ENCODE data around the gene PAX3. TPM values are rescaled to one million over a fixed set of nuclear protein-coding genes. Genes with fewer than 3 reads are reported as not detected.

Gene PAX3
- total RNA-seq, 2 donors from 2014 or later, result not detected

GRCh38 chr2:222301053-222301795 lies 2.4 kb upstream of the PAX3 start:
- ATAC-seq (no peak), DNase-seq (no peak)
- intact Hi-C loops (cut with DNase I, micrococcal nuclease), result no loop called here

- intact Hi-C loops (cut with DNase I, micrococcal nuclease), result no loop called here
- DNase-seq, result no peak
- no peak for ATAC-seq
Observed at GRCh38 chr2:222300726-222301052, 1.9 kb upstream of the PAX3 start.

DNA sequence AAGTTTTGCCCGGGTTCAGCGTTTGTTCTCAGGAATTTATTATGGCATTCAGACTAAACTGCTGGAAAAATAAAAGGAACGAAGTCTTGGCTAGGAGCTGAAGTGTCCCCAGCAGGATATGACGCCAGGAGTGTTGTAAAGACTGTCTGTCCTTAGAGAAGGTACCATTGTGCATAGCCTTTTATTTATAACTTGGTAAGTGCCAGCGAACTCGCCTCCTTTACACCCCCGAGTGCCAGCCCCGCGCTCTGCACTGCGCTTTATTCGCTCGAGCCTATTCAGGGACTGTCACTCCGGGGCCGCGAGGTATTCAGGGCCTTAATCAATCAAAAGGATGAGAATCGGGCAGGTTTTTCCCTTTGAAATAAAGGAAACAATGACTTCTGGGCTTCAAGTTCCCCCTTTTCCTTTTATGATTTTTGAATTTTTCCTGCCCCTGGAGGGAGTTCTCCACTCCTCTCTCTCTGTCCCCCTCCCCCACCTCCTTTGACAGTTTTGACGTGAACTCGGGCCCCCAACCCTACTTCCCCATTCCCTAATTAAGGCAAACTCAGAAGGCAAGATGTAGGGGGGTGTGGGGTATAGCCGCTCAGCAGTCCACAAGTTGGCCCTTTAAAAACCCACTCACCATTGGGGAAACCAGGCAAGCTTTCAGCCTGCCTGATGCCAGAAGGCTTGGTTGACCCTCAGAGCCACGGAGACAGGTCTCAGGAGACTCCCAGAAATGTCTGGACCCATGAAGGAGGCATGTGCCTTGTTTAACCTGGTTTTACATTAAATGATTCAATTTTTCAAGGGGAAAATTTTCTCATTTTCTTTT lies 1.3 kb upstream of the PAX3 start:
- intact Hi-C loops (cut with DNase I, micrococcal nuclease), result no loop called here
- DNase-seq, result no peak
- no peak for ATAC-seq

- no peak for ATAC-seq
- intact Hi-C loops (cut with DNase I, micrococcal nuclease), result no loop called here
- no peak for DNase-seq
Observed at GRCh38 chr2:222298001-222298310, 842 bp downstream of the PAX3 start.

GRCh38 chr2:222297600-222297935 lies 1.2 kb downstream of the PAX3 start:
- no peak for ATAC-seq
- intact Hi-C loops (cut with DNase I, micrococcal nuclease), result no loop called here
- no peak for DNase-seq

- no peak for DNase-seq
- ATAC-seq, result no peak
- intact Hi-C loops (cut with DNase I, micrococcal nuclease), result no loop called here
Observed at GRCh38 chr2:222296911-222297599, 1.7 kb downstream of the PAX3 start.

DNA sequence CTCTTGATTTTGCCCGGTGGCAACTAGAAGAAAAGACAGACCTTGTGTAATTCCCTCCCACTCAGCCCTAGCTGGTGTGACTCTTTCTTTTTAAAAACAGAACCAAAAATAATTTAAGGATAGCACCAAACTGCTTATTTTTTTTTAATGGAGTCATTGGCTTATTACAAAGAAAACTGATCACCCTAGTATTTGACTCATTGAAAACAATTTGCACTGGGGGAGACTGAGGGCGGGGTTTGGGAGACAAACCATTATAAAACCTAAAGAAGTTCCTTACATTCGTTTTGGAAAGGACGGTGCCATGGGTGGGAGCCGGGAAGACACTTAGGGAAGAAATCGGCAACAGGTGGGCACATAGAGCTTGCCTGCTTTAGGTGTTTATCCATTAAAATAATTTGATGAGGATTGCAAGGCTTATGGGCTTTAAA lies 2.5 kb downstream of the PAX3 start:
- no peak for DNase-seq
- ATAC-seq, result no peak
- intact Hi-C loops (cut with DNase I, micrococcal nuclease), result no loop called here

- intact Hi-C loops (cut with DNase I, micrococcal nuclease), result no loop called here
- no peak for ATAC-seq
- no peak for DNase-seq
Observed at GRCh38 chr2:222295368-222296062, 3.3 kb downstream of the PAX3 start.

GRCh38 chr2:222294996-222295367 lies 3.8 kb downstream of the PAX3 start:
- DNase-seq (no peak), ATAC-seq (no peak)
- intact Hi-C loops (cut with DNase I, micrococcal nuclease), result no loop called here

- ATAC-seq (no peak), DNase-seq (no peak)
- intact Hi-C loops (cut with DNase I, micrococcal nuclease), result no loop called here
Observed at GRCh38 chr2:222293660-222294630, 4.9 kb downstream of the PAX3 start.

DNA sequence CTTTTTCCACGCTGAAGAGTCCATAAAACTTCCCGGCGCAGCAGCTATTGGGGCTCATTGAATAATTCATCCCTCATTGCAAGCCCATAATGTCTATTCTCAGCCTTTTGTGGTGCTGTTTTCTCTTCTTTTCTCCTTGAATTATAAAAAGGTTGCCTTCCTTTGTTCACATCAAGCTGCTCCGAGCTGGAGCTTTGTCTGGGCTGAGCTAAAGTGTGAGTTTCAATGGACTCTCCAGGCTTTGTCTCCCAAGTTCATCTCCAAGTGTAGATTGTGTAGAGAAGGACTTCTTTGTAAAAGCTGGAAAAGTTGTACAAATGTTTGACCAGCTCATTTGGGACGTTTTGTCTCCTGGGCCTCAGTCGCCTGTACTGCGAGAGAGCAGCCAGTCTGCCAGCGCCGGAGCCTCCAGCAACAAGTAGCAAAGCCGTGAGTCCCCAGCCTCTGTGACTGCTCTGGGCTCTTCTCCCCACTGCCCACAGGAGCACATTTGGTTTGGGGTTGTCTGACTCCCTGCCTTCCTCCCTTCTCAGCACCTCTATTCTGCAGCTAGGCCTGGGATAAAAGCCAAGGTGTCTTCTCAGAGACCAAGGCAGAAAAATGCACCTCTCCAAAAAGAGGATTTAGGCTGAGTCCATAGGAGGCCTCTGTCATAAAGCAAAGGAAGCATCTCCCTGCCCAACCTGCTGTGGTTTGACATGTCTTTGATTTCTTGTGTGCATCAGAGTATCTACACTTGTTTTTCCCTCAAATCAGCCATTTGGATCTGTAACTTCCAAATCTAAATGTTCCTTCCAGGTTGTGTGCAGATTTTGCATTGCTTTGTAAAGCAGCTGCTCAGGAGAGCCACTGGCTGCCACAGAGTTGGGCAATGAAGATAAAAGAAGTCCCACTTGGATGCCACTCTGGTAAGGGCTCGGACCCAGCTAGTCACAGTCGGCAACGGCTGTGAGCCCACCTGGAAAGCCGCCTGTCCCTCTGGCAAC lies 6.4 kb downstream of the PAX3 start:
- DNase-seq (no peak), ATAC-seq (no peak)
- intact Hi-C loops (cut with DNase I, micrococcal nuclease), result no loop called here

GRCh38 chr2:222291485-222291841 lies 7.3 kb downstream of the PAX3 start:
- intact Hi-C loops (cut with DNase I, micrococcal nuclease), result no loop called here
- ATAC-seq (no peak), DNase-seq (no peak)

DNA sequence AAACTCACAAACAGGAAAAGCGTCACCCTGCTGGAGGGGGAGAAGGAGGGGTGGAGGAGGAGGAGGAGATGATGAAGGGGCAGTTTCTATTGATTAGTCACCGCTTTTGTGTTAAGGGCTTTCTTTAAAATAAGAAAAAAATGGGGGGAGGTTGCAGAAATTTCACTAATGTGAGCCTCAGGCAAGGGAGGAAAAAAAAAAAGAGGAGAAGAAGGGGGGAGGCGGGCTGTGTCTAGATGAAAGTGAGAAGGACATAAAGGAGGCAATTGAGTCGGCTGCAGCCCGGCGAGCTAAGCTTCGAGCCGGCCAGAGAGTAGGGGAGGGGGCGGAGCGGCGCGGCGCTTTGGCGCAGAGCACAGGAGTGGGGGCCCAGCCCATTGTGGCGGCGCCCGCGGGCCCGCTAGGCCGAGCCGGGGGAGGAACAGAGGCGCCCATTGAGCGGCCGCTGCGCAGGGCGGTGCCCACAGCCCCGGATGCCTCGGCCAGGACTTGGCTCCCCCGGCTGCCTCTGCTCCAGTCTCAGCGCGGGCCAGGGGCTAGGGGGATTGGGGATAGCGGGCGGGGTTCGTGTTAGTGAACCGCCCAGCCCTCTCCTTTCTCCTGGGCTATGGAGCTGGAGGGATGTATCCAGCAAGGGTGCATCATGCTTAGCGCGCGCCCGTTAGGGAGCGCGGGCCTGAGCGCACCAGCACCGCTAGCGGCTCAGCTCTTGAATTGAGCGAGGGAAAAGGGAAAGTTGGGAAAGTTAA lies 7.9 kb downstream of the PAX3 start:
- no peak for ATAC-seq
- intact Hi-C loops (cut with DNase I, micrococcal nuclease), result no loop called here

GRCh38 chr2:222290401-222290735 lies 8.4 kb downstream of the PAX3 start:
- DNase-seq, result no peak
- intact Hi-C loops (cut with DNase I, micrococcal nuclease), result no loop called here
- ATAC-seq, result no peak

More for the DNA sequence above, 7.9 kb downstream of the PAX3 start:
- no peak for DNase-seq

DNA sequence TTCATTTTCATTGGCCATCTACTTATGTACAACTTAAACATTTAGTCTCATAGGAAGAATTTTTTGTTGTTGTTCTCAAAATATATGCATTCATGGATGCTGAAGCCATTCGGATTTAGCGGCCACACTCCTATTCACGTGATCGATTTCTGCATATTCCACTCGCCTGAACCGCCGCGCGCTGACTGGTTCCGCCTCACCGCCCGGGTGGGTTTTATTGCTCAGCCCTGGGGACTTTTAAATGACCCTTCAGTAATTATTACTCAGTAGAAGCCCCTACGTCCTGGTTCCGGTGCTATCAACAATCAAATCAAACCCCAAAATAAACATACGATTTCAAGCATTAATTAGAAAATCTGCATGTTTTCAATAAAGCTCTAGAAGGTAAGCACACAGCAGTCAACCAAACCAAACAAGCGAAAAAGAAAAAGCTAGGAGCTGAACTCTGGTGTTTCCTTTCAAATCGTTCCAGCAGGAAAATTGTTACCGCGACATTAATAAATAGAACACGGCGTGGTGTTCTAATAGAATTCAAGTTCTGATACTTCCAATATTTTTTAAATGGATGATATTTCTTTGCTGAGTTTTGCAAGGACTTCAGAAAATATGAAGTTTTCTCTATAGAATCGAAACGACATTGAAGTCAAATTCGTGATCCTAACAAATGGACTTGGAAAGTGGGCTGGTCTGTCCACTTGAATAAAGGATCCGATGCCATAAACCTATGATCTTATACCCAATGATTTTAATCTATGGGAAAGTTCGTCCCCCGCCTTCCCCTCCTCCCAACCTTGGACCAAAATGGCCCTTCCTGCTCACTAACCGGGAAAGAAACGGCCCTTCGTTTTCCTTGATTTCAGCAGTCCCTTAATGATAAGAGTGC lies 9.3 kb downstream of the PAX3 start:
- DNase-seq, result no peak
- intact Hi-C loops (cut with DNase I, micrococcal nuclease), result no loop called here
- no peak for ATAC-seq

Measured in left colon (tissue), 2 donors.